GM18858 (cell line): ENCODE data around the gene GOPC.

Experiments used
- ATAC-seq: cut with Tn5 transposase; IDR thresholded peaks from one replicate; pipeline ENCODE4 v1.9.1; 2021; ENCODE audit not compliant: unreplicated experiment

The GOPC gene

GRCh38 chr6:117597755-117598154 is 4.6 kb downstream of the GOPC start:
- ATAC-seq = no peak

DNA sequence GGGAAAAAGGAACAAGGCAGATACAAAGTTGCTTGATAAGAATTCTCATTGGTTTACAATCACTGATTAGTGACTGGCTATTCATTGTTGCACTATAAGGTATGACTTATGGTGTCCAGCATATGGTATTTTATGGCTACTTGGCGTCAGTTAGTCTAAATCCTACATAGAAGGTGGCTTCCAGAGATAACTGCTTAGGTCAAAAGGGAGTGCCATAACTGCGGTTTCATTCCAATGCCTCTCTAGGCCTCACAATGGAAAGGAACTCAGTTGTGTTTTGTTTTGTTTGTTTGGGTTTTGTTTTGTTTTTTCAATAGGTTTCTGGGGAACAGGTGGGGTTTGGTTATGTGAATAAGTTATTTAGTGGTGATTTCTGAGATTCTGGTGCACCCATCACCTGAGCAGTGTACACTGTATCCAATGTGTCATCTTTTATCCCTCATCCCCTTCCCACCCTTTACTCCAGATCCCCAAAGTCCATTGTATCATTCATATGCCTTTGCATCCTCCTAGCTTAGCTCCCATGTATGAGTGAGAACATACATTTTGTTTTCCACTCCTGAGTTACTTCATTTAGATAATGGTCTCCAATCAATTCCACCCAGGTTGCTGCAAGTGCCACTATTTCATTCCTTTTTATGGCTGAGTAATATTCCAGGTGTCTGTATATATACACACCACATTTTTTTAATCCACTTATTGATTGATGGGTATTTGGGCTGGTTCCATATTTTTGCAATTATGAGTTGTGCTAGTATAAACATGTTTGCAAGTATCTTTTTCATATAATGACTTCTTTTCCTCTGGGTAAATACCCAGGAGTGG is 7.0 kb downstream of the GOPC start:
- no peak for ATAC-seq

DNA sequence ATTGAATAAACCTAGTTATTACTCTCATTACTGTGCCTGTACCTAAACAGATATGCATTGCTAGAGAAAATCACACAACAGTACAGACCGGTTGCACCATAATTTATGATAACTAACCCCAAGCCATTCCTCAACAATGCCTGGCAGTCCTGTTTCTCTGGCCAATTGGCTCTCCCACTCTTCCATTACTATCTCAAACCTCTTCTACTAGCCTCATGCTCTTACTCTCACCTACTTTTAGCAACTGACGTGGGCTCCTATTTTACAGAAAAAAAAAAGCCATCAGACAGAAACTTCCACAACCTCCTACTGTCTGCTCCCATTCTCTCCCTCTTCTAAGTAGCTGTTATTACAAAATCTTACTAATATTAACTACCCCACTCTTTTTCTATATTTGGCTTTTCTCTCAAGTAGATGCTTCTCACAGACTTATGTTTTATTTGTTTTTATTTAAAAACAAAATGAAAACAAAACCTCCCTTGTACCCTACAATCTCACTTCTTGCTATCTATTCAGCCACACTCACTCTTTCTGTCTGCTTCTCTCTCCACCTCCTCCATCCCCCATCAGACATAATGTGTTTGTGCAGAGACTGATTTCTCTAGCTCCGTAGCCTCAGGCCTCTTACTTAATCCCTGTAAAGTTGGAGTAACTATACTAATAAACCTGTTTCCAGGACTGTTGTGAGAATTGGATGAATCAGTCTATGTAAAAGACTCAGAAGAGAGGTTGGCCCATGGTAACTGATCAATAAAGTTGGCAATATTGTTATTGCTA is 9.1 kb downstream of the GOPC start:
- no peak for ATAC-seq

- ATAC-seq = no peak
Observed at GRCh38 chr6:117591405-117591804, 10.9 kb downstream of the GOPC start.

DNA sequence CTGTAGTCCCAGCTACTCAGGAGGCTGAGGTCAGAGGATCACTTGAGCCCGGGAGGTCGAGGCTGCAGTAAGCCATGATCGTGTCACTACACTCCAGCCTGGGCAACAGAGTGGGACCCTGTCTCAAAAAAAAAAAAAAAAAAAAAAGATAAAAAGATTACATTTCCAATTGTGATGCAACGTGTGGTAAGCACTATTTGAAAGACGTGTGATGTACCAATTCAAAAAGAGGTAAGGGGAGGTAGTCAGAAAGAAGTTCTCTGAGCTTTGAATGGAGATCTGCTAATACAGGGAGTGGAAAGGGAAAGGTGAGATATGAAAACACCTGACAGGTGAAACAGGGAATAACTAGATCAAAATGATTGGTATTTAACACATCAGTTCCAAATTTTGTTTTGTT is 11.9 kb downstream of the GOPC start:
- no peak for ATAC-seq

DNA sequence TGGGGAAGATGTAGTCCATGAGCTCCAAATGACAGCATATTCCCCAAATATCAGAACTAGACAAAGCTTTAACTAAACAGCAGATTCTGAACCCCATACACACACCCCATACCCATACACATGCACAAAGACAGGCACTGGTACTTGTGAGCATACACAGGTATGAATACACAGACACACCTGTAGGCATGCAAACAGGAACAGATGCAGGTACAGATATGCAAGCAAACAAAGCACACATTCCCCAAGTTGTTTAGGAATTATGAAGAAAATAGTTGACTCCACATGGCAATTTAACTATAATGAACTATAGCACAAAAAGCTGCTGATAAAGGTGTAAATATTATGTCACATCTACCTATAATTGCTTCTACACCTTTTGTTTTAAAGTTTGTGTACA is 16.7 kb downstream of the GOPC start:
- no peak for ATAC-seq

- no peak for ATAC-seq
Observed at GRCh38 chr6:117574198-117574597, 28.1 kb downstream of the GOPC start.

DNA sequence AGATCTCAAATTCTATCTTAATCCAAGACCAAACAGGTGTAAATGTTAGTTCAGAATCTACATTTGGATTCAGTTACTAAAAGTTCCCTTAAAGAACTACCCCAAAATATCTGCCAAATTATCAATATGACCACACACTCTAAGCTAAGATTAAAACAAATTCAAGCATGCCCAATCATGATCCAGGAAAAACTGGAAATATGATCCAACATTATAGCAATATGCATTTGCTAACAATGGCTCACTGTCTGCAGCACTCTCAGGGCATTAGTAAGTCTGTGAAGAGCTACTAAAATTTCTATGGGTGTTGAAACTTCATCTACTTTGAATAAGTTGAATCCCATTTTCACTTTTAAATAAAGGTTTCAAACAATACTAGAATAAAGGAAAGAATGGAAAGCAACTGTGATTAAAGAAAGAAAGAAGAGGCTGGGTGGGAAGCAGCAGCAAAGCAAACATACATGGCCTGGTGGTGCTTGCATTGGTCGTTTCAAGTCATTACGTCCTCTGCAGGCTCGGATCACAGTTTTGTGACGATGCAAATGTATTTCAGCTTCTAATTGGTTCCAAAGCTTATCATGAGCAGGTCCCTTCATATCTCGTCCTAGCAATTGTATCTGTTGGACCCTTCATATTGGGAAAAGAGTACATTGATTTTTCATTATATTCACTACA is 29.2 kb downstream of the GOPC start:
- ATAC-seq = no peak

GRCh38 chr6:117568831-117569410 is 33.4 kb downstream of the GOPC start:
- ATAC-seq = no peak

DNA sequence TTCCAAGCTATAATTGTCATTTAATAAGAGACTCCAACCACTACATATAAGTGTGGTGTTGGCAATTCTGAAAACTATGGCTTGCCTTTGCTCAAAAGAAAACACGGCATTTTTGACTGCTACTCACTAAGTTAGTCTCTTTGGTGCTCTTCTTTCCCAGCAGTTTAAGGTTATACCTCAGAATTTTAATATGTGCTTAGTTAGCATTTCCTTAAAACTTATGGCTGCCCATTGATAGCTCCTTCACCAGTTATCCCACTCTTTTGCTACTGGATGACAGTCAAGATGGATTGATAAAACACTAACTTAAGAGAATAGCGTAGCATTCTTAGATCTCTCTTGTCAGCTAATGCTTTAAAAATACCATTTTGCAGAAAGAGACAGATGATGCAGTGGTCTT is 34.1 kb downstream of the GOPC start:
- no peak for ATAC-seq

GRCh38 chr6:117564681-117565080 is 37.6 kb downstream of the GOPC start:
- ATAC-seq = no peak

GRCh38 chr6:117561128-117561527 is 41.2 kb downstream of the GOPC start:
- ATAC-seq = no peak

GRCh38 chr6:117559299-117559698 is 43.0 kb downstream of the GOPC start:
- no peak for ATAC-seq

DNA sequence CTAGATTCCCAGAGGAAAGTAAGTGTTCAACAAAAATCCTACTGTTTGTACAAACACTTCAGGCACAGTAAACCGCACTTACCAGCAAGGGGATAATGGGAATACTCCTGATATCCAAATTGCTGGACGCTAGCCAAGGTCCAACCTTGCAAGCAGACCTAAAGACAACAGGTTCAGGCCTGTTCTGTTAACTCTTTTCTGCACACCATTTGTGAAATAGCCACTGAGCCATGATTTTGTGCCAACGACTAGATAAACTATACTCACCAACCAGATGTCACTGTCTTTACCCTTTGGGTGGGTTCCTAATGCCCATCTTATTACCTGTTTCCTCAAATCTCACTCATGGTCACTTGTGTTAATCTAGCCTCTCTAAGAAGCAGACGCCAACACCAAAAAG is 43.5 kb downstream of the GOPC start:
- ATAC-seq = no peak

GRCh38 chr6:117557951-117558350 is 44.4 kb downstream of the GOPC start:
- no peak for ATAC-seq

DNA sequence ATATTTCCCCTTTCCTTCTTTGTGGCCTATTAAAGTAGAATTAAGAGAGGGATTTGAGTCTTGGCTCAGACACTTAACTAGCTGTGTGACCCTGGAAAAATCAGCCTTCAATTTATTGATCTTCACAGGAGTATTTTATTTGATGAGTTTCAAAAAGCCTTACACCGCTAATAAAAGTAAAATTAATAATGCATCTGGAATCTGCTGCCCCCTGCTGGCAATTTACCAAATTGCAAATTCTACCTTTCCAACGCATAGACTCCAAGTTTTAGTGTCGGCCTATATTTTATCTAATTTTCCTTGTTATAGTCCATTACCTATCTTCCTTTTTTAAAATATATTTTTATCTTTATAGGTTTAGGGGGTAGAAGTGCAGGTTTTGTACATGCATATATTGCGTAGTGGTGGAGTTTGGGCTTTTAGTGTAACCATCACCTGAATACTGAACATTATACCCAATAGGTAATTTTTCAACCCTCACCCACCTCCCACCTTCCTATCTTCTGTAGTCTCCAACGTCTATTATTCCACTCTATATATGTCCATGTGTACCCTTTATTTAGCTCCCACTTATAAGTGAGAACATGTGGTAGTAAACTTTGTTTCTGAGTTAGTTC is 46.3 kb downstream of the GOPC start:
- ATAC-seq = no peak

DNA sequence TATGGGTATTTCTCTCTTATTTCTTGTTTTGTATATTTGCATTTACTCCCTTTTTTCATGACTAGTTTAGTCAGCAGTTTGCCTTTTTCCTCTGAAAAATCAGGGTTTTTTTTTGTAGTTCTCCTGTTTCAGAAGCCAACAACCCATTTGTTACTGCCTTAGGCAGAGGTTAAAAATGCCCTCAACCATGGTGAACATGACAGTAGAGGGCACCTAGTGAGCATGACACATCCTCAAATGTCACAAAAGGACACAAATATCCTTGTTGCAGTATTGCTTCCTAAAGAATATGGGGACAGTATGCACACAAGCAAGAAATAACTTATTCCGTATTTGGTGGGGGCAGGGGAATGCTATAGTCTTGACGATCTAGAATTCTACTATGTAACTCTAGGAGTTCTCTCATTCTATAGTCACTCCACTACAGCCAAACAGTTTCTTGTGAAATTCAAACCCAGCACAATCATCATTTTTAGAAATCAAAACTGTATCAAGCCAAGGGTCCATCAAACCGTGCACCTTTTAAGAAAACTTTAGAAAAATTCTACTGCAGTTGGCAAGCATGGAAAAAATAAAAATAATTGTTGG is 47.0 kb downstream of the GOPC start:
- ATAC-seq = no peak

- ATAC-seq = no peak
Observed at GRCh38 chr6:117553142-117553541, 49.2 kb downstream of the GOPC start.

DNA sequence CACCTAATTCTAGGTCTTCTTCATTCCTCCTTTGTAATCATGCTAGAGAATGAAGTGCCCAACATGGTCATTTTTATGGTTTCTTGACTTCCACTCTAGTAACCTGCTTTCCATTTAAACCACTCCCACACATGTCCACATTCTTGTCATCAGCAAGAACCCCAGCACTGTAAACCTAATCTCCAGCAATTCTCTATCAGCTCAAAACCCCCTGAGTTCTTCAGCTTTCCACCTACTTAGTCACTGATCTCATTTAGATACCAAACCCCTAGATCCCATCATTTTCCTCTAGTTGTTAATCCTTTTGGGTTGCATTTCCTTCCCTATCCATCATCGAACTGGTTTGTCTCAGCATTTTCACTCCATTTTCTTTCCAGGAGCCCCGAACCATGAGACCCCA is 49.7 kb downstream of the GOPC start:
- no peak for ATAC-seq

DNA sequence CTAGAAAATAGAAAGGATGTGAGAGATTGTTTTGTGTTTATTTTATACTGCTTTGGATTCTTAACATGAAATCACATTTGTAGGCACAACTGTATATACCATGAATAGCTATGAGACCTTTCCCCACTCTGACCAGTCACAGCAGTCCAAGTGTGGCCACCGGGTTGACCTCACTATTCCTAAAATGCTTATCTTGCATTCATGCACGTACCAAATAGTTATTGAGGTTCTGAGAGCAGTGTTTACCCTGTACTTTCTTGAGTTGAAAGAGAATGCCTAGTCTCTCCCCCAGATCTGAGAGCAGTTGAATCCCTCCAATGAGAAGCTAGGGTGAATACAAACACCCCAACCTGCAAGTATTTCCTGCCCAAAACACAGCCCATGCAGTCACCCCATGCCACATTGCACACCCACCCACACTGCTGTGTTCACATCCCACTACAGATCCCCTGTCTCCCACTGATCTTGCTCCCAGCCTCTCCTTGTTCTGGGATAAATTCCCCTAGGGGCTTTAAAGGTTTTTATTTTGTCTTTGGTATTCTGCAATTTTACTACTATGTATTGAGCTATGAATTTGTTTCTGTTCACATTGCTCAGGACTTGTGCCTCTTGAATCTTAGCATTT is 51.6 kb downstream of the GOPC start:
- no peak for ATAC-seq
